Activated naive CD8-positive, alpha-beta T cell treated with anti-CD3 and anti-CD28 coated beads, Interleukin-2, amount 50 U/mL, for 16 hours (primary cell): ENCODE results near the gene IFNL3.
"Not testable (repeated sequence)": the region's sequence is repeated elsewhere in the genome, so short reads cannot be mapped to it uniquely, and the experiment has no call there.

Experiments
- DNase-seq: peaks from one replicate; pipeline ENCODE4 v3.0.0-alpha.2; 2020; ENCODE audit warnings: low read depth, low spot score

The IFNL3 gene

GRCh38 chr19:39244410-39245100 lies at the start of gene IFNL3:
IFNL3 (minus strand) TSS chr19:39245006; CDS start chr19:39244967, 39 bp downstream.
- DNase-seq: not testable (repeated sequence)

DNA sequence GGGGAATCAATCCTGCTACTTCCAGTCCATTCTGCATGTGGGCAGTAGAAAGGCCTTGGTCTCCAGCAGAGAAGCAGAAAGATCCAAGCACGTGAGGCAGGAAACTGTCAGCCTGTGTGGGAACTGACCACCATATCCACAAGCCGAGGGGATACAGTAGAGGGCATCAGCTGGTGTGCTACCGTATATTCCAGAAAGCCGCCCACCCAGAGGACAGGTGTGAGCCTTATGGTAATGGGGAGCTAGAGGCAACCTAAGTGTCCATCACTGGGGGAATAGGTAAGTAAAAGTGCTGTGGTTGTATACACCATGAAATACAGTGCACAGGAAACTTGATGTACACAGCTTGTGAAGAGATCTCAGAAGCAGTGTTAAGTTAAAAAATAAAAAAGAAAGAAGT lies 48.6 kb upstream of the IFNL3 start:
- DNase-seq: no peak

DNA sequence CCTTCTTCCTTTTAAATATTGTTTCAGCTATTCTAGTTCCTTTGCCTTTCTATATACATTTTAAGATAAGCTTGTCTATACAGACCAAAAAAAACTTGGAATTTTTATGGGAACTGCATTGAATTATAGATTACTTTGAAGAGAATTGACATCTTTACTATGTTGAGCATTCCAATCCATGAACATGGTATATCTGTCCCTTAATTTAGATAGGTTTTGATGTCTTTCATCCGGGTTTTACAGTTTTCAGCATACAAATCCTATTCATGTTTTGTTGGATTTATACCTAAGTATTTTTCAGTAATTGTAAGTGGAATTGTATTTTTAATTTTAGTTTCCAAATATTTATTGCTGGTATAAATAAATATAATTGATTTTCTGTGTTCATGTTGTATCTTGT lies 39.2 kb upstream of the IFNL3 start:
- no peak for DNase-seq

- DNase-seq: no peak
These were observed 37.2 kb upstream of the IFNL3 start for GRCh38 chr19:39282021-39282420.

GRCh38 chr19:39277598-39277997 lies 32.8 kb upstream of the IFNL3 start:
- DNase-seq: no peak

GRCh38 chr19:39276740-39277139 lies 31.9 kb upstream of the IFNL3 start:
- no peak for DNase-seq

DNA sequence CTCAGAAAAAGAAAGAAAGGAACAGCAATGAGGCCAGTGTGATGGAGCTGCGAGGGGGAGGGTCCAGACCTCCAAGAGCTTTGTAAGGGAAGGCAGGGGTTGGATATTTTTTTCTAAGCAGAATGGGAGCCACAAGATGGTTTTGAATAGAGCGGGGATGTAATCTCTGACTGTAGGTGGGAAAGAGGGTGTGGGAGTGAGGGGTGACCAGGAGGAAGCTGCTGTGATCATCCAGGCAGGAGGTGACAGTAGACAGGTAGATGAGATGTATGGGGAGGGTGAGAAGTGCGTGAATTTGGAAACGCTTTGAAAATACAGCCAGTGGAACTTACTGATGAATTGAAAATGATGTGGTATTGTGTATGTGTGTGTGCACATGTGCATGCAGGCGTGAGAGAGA lies 30.8 kb upstream of the IFNL3 start:
- DNase-seq: no peak

GRCh38 chr19:39273859-39274258 lies 29.1 kb upstream of the IFNL3 start:
- DNase-seq: not testable (repeated sequence)

DNA sequence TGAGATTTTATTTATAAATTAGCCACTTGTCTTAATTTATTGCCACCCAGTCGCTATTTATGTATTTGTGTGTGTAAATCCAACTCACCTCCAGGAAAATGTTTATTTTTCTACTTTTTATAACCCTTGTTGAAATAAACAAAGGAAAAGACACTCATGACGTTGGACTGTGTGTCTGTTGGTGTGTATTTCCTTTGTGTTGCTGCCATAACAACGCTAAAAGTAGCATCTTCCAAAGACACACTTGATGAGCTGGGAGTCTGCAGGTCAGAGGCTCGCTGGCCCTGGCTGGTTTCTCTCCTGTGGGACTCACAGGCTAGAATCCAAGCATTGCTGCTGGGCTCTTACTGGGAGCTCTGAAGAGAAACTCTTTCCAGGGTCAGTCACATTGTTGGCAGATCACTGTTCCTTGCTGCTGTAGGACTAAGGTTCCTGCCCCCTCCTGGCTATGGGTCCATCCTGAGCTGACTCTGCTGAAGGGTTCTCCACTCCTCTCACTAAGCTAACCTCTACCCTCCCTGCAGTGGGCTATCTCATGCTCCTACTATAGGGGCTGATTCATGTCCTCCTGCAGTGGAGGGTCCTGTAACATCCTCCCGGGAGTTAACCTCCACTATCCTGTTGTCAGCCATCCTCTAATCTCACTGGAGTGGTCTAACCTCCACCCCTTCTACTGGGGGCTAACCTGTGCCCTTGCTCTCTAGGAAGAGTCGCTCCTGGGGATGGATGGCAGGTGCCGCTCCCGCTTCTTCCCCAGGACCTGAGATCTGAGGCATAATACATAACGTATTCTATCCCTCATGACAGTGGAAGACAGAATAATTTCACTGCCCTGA lies 25.4 kb upstream of the IFNL3 start:
- DNase-seq: no peak

- not testable (repeated sequence) for DNase-seq
These were observed 24.6 kb upstream of the IFNL3 start for GRCh38 chr19:39269369-39269768.

DNA sequence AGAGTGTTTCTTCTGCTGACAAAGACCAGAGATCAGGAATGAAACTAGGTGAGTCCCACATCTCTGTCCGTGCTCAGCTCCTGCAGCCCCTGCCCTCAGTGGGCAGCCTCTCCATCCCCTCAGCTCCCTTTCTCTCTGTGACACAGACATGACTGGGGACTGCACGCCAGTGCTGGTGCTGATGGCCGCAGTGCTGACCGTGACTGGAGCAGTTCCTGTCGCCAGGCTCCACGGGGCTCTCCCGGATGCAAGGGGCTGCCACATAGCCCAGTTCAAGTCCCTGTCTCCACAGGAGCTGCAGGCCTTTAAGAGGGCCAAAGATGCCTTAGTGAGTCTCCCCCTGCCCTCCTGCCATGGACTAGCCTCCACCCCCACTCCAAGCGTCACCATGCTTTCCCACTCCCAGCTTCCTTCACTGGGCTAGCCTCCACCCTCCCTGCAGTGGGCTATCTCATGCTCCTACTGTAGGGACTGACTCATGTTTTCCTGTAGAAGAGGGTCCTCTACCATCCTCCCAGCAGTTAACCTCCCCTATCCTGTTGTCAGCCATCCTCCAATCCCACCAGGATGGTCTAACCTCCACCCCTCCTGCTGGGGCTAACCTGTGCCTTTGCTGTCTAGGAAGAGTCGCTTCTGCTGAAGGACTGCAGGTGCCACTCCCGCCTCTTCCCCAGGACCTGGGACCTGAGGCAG lies 23.9 kb upstream of the IFNL3 start:
- DNase-seq: not testable (repeated sequence)

DNA sequence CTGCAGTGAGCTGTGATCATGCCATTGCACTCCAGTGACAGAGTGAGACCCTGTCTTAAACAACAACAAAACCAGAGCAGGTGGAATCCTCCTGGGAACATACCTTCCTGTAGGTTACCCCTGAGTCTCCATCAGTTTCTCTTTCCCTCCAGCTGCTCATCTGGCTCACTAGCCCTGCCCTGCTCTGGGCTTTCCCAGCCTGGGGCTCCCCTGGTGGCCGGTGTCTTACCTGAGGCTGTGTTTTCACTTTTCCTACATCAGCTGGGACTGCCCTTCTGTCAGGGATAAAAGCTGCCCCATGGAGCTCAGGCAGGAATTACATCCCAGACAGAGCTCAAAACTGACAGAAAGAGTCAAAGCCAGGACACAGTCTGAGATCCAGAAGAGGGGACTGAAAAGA lies 23.3 kb upstream of the IFNL3 start, which contains the start of gene IFNL2:
Gene IFNL2, plus strand, starts transcription at position 312 of the 400 bp plus-strand sequence. CDS start 173 bp downstream, outside the sequence.
- not testable (repeated sequence) for DNase-seq

DNA sequence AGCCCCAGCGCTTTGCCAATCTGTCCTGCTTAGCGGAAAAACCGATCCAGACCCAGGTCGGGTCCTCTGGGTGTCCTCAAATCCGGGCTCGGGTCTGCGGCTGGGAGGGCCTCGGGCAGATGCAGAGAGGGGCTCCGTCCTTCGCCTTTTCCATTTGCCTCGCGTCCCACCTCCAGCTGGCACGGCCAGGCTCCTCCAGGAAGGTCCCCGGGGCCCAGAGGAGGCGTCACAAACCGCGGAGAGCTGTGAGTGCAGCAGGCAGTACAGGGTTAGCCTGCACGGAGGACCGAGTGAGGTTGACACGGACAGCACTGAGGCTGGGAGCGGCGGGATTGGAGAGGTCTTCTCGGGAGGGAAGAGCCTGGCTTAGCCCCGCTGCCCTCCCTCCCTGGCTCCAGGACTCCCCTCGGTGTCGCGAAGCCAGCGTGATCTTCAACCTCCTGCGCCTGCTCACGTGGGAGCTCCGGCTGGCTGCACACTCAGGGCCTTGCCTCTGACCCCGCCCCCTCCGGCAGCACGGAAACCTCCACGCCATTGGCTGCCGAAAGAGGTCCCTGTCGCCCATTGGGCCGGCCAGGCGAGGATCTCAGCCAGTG lies 20.6 kb upstream of the IFNL3 start:
- no peak for DNase-seq

- no peak for DNase-seq
These were observed 19.8 kb upstream of the IFNL3 start for GRCh38 chr19:39264306-39265290.

DNA sequence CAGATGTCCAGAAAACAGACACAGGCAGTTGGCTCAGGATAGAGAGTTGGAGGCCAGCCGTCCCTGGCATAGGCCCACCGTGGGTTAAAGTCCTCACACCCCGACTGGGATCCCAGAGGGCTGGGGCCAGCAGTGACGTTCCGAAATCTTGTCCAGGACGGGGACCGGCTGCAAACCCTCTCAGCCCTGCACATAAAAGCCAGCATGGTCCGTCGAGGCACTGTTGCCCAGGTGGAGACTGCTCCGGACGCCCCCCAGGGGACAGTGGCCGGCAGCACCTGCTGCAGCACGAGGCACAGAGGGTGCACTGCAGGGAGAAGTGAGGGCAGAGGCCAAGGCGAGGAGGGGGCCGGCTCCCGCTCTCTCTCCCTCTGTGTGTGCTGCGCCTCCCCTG lies 19.1 kb upstream of the IFNL3 start:
- no peak for DNase-seq

DNA sequence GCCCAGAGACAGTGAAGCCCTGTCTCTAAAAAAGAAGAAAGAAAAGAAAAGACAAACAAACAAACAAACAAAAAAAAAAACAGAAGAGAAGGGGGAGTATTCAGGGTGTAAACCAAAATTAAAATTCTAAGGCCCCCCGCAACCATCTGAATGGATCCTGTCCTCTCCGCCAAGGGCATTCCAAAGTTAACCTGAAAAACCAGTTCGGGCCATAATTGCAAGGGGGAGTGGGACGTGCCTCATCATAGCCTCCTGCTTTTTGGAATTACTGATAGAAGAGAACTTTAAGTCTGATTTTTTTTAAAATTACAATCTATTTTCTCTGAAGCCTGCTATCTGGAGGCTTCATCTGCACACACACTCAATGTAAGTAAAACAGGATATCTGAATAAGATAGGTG lies 17.7 kb upstream of the IFNL3 start:
- DNase-seq: no peak

DNA sequence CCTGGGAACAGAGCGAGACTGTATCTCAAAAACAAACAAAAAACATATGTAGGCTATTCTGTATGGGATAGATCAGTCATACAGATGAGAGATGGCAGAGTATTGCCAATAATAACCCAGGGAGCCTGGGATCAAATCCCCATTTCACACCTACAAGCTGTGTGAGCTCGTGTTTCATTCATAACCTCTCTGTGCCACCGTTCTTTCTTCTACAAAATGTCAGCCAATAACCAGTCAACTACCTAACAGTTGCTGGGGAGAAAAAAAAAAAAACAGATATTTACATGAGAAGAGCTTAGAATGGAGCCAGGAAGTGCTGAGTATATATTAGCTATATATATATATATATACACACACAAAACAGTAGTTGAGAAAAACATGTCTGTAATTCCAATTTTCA lies 16.9 kb upstream of the IFNL3 start:
- DNase-seq: no peak

DNA sequence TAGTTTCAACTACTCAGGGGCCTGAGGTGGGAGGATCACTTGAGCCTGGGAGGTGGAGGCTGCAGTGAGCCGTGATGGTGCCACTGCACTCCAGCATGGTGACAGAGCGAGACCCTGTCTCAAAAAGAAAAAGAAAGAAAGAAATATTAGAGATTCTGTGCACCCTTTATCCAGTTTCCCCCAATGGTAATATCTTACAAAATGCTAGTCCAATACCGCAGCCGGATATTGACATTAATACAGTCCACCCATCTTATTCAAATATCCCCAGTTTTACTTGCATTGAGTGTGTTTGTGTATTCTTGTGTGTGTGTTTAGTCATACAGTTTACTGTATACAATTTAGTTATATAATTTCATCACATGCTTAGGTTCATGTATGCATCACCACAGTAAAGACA lies 12.4 kb upstream of the IFNL3 start:
- no peak for DNase-seq

DNA sequence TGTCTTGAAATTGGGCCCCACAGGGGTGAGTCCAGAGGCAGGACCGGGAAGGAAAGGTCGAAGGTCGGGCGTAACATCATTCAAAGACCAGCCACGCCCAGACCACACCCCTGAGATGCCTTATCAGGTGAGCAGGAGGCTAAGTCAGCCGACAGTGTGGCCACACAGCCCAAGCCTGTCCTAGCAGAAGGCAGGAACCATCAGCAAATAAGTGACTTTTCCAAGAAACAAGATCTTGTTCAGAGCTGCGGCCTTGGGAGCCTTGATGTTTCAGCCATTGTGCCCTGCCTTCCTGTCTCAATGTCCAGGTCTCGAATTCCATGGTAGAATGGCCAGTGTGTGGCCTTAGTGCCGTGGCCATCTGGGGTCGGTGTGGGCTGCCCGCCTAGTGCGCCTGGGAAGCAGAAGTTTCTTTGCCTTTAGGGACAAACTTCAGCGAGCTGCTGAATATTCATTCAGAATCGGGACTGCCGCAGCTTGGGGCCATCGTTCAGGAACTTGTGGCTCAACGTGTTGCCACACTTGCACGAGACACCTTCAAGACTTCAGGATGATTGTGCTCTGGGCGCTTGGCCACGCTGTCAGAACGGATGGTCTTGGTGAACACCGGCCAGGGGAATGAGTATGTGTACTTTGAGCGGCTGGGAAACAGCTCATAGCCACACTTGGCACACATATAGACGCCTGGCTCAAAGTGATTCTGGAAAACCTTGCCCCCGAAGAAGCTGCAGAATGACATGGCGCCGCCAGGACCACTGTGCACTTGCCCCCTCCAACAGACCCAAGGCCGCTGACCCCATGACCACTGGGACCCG lies 9.9 kb upstream of the IFNL3 start:
- no peak for DNase-seq
